HCT116 (cell line): Measurements from ENCODE around the gene CNTNAP2. TPM values are rescaled to one million over a fixed set of nuclear protein-coding genes. Genes with fewer than 3 reads are reported as not detected.

Experiments used
- ATAC-seq: fragments of 200-7000 bp; cut with Tn5 transposase; 2 replicates; pipeline ENCODE4 v1.9.1; 2020; ENCODE audit warnings: mild to moderate bottlenecking, moderate library complexity
- BruUV-seq: library from RNA; stranded (reverse); fragments of 400-500 nt; replicated peaks from 2 replicates; lab custom pipeline; 2021; lab: Mats Ljungman, UMichigan
- CTCF ChIA-PET: fragments of 300-600 bp; sonication (Branson Sonifier 250); formaldehyde crosslinking; loops from one replicate; lab custom pipeline; 2021; ENCODE audit warnings: antibody characterized with exemption; lab: Charles Lee
- POLR2A ChIA-PET: fragments of 300-600, 350-600 bp; sonication (Branson Sonifier 250); formaldehyde crosslinking; loops from one replicate; lab custom pipeline; 2021; ENCODE audit warnings: antibody characterized with exemption; lab: Charles Lee
- RAD21 ChIA-PET, 2 experiments: fragments of 300-600 bp; sonication (Branson Sonifier 250); formaldehyde crosslinking; loops; one replicate each; lab custom pipeline; 2023; ENCODE audit warnings: low total read pairs in 2 of 2; ENCODE audit not compliant: uncharacterized antibody in 2 of 2, unreplicated experiment in 2 of 2, low non-redundant PET in 1 of 2; lab: Charles Lee
- DNase-seq: peaks from one replicate; pipeline ENCODE4 v3.0.0-alpha.2; 2010; ENCODE audit warnings: low read depth, low spot score
- H2AFZ ChIP-seq: fragments of 200-600 bp; shearing (Covaris generic), sonication (generic); 2 replicates; pipeline ENCODE4 v1.6.1; 2017; ENCODE audit warnings: low read depth, mixed run types, mixed read lengths, antibody characterized with exemption, low read length; ENCODE audit not compliant: poor library complexity, severe bottlenecking
- H3K27ac ChIP-seq: 2 replicates; pipeline ENCODE4 v1.5.1; 2012; ENCODE audit warnings: low read depth, low read length
- H3K27me3 ChIP-seq: fragments of 200-600 bp; sonication (generic); 2 replicates; pipeline ENCODE4 v1.6.1; 2016; ENCODE audit warnings: mixed run types, low read length, mixed read lengths; ENCODE audit not compliant: insufficient read depth
- H3K36me3 ChIP-seq, 2 experiments: fragments of 200-500 bp in 1 of 2; fragments of 200-600 bp in 1 of 2; sonication (Bioruptor generic) in 1 of 2; sonication (generic) in 1 of 2; 2 replicates each; pipeline versions ENCODE4 v1.5.1 to v1.6.1; 2014 to 2016; ENCODE audit warnings: low read length in 2 of 2, inconsistent platforms in 1 of 2, mixed read lengths in 1 of 2, mixed run types in 1 of 2; ENCODE audit not compliant: insufficient read depth in 2 of 2, control insufficient read depth in 1 of 2
- H3K4me1 ChIP-seq, 2 experiments: fragments of 200-600 bp in 1 of 2; sonication (generic) in 1 of 2; 2 replicates each; pipeline versions ENCODE4 v1.5.1 to v1.6.1; 2012 to 2017; ENCODE audit warnings: low read length in 2 of 2, inconsistent platforms in 1 of 2, mild to moderate bottlenecking in 1 of 2, mixed read lengths in 1 of 2, mixed run types in 1 of 2, moderate library complexity in 1 of 2; ENCODE audit not compliant: insufficient read depth in 2 of 2, control insufficient read depth in 1 of 2
- H3K4me2 ChIP-seq: fragments of 200-600 bp; sonication (generic); 2 replicates; pipeline ENCODE4 v1.6.1; 2017; ENCODE audit warnings: mixed run types, low read length, mixed read lengths
- H3K4me3 ChIP-seq, 2 experiments: fragments of 200-600 bp in 1 of 2; sonication (generic) in 1 of 2; replicated peaks in 1 of 2; 2 replicates each; pipeline ENCODE4 v1.5.1; 2011 to 2016; ENCODE audit warnings: low read length in 2 of 2, control low read depth in 1 of 2, low read depth in 1 of 2, mild to moderate bottlenecking in 1 of 2, mixed read lengths in 1 of 2, mixed run types in 1 of 2
- H3K79me2 ChIP-seq: fragments of 200-600 bp; sonication (generic); 2 replicates; pipeline ENCODE4 v1.6.1; 2017; ENCODE audit warnings: mild to moderate bottlenecking, mixed run types, low read length, moderate library complexity, mixed read lengths; ENCODE audit not compliant: insufficient read depth
- H3K9ac ChIP-seq: fragments of 200-600 bp; sonication (generic); 2 replicates; pipeline ENCODE4 v1.6.1; 2016; ENCODE audit warnings: low read length, mixed read lengths
- H3K9me2 ChIP-seq: fragments of 200-600 bp; sonication (generic), shearing (Covaris generic); 2 replicates; pipeline ENCODE4 v1.6.1; 2017; ENCODE audit warnings: mixed run types, mild to moderate bottlenecking, moderate library complexity; ENCODE audit not compliant: insufficient read depth
- H3K9me3 ChIP-seq, 2 experiments: fragments of 200-500 bp in 1 of 2; fragments of 200-600 bp in 1 of 2; sonication (Bioruptor generic) in 1 of 2; sonication (generic) in 1 of 2; 2 replicates each; pipeline ENCODE4 v1.6.1; 2014 to 2017; ENCODE audit warnings: low read length in 2 of 2, mixed read lengths in 2 of 2, inconsistent platforms in 1 of 2, low read depth in 1 of 2, mild to moderate bottlenecking in 1 of 2, mixed run types in 1 of 2, moderate library complexity in 1 of 2; ENCODE audit not compliant: control insufficient read depth in 1 of 2, insufficient read depth in 1 of 2
- H4K20me1 ChIP-seq: fragments of 200-600 bp; sonication (generic), shearing (Covaris generic); 2 replicates; pipeline ENCODE4 v1.6.1; 2017; ENCODE audit warnings: mixed run types, mild to moderate bottlenecking, moderate library complexity; ENCODE audit not compliant: insufficient read depth
- CTCF ChIP-seq, 3 experiments: fragments of 200-600 bp in 1 of 3; sonication (generic) in 1 of 3; IDR thresholded peaks in 2 of 3; conservative IDR thresholded peaks in 1 of 3; 2 replicates each; pipeline ENCODE4 v1.5.1; 2012 to 2017; ENCODE audit warnings: low read depth in 2 of 3, low read length in 2 of 3, antibody characterized with exemption in 1 of 3, borderline replicate concordance in 1 of 3, control low read depth in 1 of 3, mild to moderate bottlenecking in 1 of 3, mixed read lengths in 1 of 3, mixed run types in 1 of 3, moderate library complexity in 1 of 3; ENCODE audit not compliant: insufficient read depth in 1 of 3
- EGR1 ChIP-seq: IDR thresholded peaks from 2 replicates; pipeline ENCODE4 v1.6.1; 2012; ENCODE audit warnings: low read depth
- FOSL1 ChIP-seq: IDR thresholded peaks from 2 replicates; pipeline ENCODE4 v1.6.1; 2012; ENCODE audit warnings: low read depth
- POLR2AphosphoS5 ChIP-seq: IDR thresholded peaks from 2 replicates; pipeline ENCODE4 v1.6.1; 2011; ENCODE audit warnings: mild to moderate bottlenecking, low read depth, low read length, moderate library complexity
- RAD21 ChIP-seq: IDR thresholded peaks from 2 replicates; pipeline ENCODE4 v1.6.1; 2012; ENCODE audit warnings: low read depth, mild to moderate bottlenecking
- SIN3A ChIP-seq: IDR thresholded peaks from 2 replicates; pipeline ENCODE4 v1.6.1; 2012; ENCODE audit warnings: low read depth
- SP1 ChIP-seq: IDR thresholded peaks from 2 replicates; pipeline ENCODE4 v1.6.1; 2012; ENCODE audit warnings: low read depth
- YY1 ChIP-seq: IDR thresholded peaks from 2 replicates; pipeline ENCODE4 v1.6.1; 2011; ENCODE audit warnings: low read length, low read depth, moderate library complexity, mild to moderate bottlenecking; ENCODE audit not compliant: insufficient replicate concordance; ENCODE audit errors: extremely low read depth
- intact Hi-C: fragments of 100-400 bp; cut with micrococcal nuclease; formaldehyde crosslinking; loops from 2 replicates; pipeline ENCODE4 v1.10.0; 2022
- total RNA-seq: library from RNA; stranded (reverse); gene quantifications from one replicate; pipeline ENCODE4 v1.2.1, GENCODE V29; 2021; ENCODE audit not compliant: unreplicated experiment

Gene CNTNAP2
- total RNA-seq, 1 experiment from 2014 or later: 0.37 TPM

- no TSS peak for BruUV-seq
- H3K4me3 ChIP-seq: no peak overlapping the region
- no peak overlapping the region for H3K4me2 ChIP-seq
- H3K4me1 ChIP-seq: no peaks in the 10 kb centered on the region
- no peaks in the 10 kb centered on the region for H4K20me1 ChIP-seq
- TF ChIP-seq EGR1 (no peak), CTCF (IDR thresholded peaks at IDR 0.05 in 2 of 3, conservative IDR thresholded peaks at IDR 0.05 in 1 of 3; ENCODE audit: borderline replicate concordance in 1 of 3, insufficient read depth in 1 of 3, low read depth in 2 of 3, low read length in 2 of 3) (no peak), POLR2AphosphoS5 (no peak), SIN3A (no peak), FOSL1 (no peak), RAD21 (no peak), YY1 (no peak), SP1 (no peak)
- H3K9me2 ChIP-seq: no peaks in the 10 kb centered on the region
- intact Hi-C loops: no loop called here
- H3K9ac ChIP-seq: no peak overlapping the region
- no peak overlapping the region for H3K27ac ChIP-seq
- ATAC-seq (no peak), DNase-seq (no peak)
- H3K9me3 ChIP-seq: peaks cover 0 to 11% of the 10 kb centered on the region in 2 experiments; a peak in 2 of 4 replicates
- ChIA-PET RAD21 (no interaction called here), CTCF (no interaction called here), POLR2A (no interaction called here)
- H3K79me2 ChIP-seq: no peaks in the 10 kb centered on the region
- no peaks in the 10 kb centered on the region for H3K27me3 ChIP-seq
- H3K36me3 ChIP-seq: no peaks in the 10 kb centered on the region
- no peak overlapping the region for H2AFZ ChIP-seq
Measured at GRCh38 chr7:147231275-147231674, 1114.7 kb downstream of the CNTNAP2 start.
